HG03139 (cell line): Measurements from ENCODE around the gene OTOGL.
"Not testable (repeated sequence)": the region's sequence is repeated elsewhere in the genome, so short reads cannot be mapped to it uniquely, and the experiment has no call there.

Experiments
- ATAC-seq: cut with Tn5 transposase; IDR thresholded peaks from one replicate; pipeline ENCODE4 v1.9.1; 2021; ENCODE audit not compliant: unreplicated experiment

The OTOGL gene

GRCh38 chr12:80129895-80130530 lies 30.7 kb downstream of the OTOGL start:
- ATAC-seq, result no peak

- ATAC-seq, result no peak
These were observed 36.3 kb downstream of the OTOGL start for GRCh38 chr12:80135624-80136023.

GRCh38 chr12:80140005-80140404 lies 40.7 kb downstream of the OTOGL start:
- no peak for ATAC-seq

GRCh38 chr12:80142640-80143039 lies 43.3 kb downstream of the OTOGL start:
- ATAC-seq, result no peak

GRCh38 chr12:80143537-80143936 lies 44.2 kb downstream of the OTOGL start:
- ATAC-seq, result no peak

- not testable (repeated sequence) for ATAC-seq
These were observed 50.4 kb downstream of the OTOGL start for GRCh38 chr12:80149547-80150313.

GRCh38 chr12:80151131-80151530 lies 51.8 kb downstream of the OTOGL start:
- ATAC-seq, result no peak

GRCh38 chr12:80154261-80154660 lies 54.9 kb downstream of the OTOGL start:
- no peak for ATAC-seq

- ATAC-seq, result no peak
These were observed 57.0 kb downstream of the OTOGL start for GRCh38 chr12:80156306-80156705.

- no peak for ATAC-seq
These were observed 58.3 kb downstream of the OTOGL start for GRCh38 chr12:80157645-80158044.

GRCh38 chr12:80161612-80162011 lies 62.3 kb downstream of the OTOGL start:
- no peak for ATAC-seq

- ATAC-seq, result no peak
These were observed 62.8 kb downstream of the OTOGL start for GRCh38 chr12:80162177-80162576.

GRCh38 chr12:80165746-80166145 lies 66.4 kb downstream of the OTOGL start:
- ATAC-seq, result no peak

- no peak for ATAC-seq
These were observed 67.4 kb downstream of the OTOGL start for GRCh38 chr12:80166751-80167150.

GRCh38 chr12:80168936-80169335 lies 69.6 kb downstream of the OTOGL start:
- ATAC-seq, result no peak

- no peak for ATAC-seq
These were observed 71.6 kb downstream of the OTOGL start for GRCh38 chr12:80170915-80171314.

- no peak for ATAC-seq
These were observed 73.9 kb downstream of the OTOGL start for GRCh38 chr12:80173083-80173864.

- no peak for ATAC-seq
These were observed 76.1 kb downstream of the OTOGL start for GRCh38 chr12:80175307-80175930.

GRCh38 chr12:80176706-80177105 lies 77.4 kb downstream of the OTOGL start:
- no peak for ATAC-seq

GRCh38 chr12:80178846-80179245 lies 79.5 kb downstream of the OTOGL start:
- ATAC-seq, result peak; percentile 78

GRCh38 chr12:80183939-80184338 lies 84.6 kb downstream of the OTOGL start:
- no peak for ATAC-seq
